Amniotic stem cell (primary cell): ENCODE measurements around the gene DENND1A.
A peak's percentile ranks its signal among the peaks of the same experiment; 100 is the strongest.

Experiments used
- DNase-seq: peaks from one replicate; lab custom pipeline; 2025; lab: John Stamatoyannopoulos, UW

DENND1A gene

DNA sequence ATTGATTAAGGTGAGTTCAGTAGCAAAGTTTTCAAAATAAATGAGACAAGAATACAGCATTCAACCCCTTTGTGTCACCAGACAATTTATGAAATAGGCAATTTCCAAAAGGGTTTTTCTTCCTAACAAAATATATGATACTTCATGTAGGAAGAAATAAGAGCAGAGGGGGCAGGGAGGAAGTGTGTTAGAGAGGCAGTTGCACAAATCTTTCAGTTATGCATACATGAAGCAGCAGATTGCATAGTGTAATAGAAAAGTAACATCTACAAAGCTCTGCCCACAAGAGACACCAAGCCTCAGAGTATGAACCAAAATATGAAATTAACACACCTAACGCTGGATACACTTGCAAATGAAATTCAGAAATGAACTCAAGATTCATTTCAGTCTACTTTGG, 157.0 kb downstream of the DENND1A start:
- no peak for DNase-seq

DNA sequence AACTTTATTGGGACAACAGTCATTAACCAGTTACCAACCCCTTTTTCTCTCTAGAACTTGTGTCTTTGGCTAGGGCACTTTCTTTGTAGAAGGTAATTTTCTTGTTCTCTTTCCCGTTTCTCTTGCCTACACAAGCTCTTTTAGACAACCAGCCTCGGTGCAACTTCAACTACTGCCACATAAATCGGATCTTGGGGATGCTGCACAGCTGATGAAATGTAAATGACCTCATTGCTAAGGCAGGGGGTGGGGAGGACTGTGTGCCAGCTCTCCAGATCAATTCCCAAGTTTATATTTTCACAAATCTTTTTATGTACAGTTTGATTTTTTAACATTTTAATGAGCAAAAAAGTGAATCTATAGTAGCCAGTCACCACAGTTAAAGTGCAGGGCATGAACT, 157.6 kb downstream of the DENND1A start:
- DNase-seq: no peak

DNA sequence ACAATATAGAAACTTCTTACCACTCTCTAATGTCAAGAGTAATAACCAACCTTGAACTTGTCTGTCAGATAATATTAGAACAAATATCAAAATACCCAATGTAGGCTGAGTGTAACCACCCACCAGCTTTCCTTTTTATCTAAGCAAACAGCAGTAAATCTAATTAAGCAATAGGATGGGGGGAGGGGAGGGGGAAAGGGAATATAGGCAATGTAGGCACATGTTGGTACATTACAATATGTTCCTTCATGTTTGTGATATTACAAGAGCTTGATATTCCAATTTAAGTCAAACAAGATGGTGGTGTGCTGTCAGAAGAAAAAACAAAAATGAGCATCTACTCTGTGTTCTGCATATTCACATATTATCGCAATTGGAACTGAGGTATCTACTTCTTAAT, 158.2 kb downstream of the DENND1A start:
- no peak for DNase-seq

DNA sequence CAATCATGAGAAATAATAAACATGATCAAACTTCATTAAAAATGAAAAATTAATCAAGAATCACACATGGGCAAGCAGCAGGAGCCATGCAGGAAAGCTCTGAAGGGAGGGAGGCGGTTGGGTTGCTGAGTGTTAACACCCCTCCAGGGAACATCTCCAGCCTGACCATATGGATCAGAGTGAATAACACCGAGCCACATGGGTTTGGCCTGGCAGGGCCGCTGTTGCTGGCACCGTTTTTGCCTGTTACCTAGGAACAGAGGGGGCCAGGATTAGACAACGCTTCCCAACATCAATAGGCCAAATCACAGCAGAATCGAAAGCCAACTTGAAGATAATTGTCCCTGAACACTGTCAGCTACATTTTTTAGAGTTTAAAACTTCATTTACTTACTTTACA, 160.2 kb downstream of the DENND1A start:
- DNase-seq: no peak

DNA sequence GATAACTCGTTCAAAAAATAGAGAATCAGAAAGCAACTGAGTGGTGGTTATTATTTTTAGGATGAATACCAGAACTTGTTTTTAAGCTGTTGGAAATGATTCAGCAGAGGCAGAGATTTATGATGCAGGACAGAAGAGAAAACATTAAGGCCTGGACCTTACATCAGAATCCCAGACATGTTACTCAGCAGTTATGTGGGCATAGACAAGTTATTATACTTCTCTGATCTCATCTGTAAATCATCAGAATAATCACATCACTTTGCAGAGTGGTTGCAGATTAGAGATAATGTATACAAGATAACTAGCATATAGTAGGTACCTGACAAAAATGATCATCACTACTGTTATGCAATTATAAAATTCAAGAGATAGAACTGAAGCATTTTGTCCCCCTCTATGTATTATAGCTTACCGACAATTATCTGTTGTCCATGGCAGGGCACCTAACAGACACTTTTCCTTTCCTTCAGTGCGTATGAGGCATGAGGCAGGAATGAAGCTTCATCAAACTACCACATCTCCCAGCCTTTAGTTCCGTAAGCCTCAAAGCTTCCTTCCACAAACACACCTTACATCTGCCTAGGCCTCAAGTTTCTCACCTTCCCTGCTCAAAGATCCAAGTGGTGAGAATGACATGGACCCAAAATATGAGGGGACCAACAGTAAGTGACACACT, 165.9 kb downstream of the DENND1A start:
- DNase-seq: peak; percentile 31

DNA sequence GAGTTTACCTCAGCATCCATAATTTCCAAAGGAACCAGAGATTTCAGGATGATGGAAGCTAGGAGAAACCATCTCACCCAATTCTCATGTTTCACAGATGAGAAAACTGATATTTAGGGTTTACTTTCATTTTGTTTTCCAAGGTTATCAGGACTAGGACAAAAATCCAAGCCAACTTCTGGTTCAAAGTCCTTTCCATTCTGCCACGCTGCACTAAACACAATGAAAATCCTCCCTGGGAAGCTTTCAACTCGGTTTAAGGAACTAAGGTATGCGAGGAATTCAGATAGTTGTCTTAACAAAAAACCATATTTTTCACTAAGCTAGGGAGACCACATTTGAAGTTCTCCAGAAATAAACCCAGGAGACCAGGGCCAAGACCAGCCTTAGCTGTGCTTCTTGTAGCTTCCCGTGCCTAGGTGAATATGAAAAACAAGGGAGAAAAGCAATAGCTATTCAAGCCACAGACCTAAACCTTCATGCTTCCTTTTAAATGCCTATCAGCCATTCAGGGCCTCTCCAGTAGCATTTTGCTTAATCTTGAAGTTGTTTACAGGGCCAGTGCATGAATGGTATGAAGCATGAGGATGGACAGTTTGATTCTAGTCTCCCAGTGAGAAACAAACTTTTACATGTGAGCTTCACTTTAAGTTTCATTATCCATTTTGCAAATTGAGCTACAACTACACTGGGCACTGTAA, 167.9 kb downstream of the DENND1A start:
- DNase-seq: peak; percentile 3

DNA sequence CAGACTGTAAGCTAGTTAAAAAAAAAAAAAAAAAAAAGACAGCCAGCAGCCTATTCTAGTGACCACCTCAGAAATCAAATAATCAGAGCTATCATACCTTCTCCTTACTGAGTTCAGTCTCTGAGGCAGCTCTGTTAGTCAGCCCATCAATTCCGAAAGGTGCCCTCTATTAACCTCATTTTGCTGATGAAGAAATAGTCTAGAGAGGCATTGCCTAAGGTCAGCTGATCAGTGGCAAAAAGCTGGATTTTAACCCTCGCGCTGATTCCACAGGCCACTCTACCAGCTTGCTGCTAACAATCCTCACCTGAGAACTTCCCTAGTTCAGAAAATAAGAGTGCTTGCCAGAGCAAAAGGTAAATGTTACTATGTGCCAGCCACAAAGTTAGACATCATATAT, 172.0 kb downstream of the DENND1A start:
- DNase-seq: no peak

DNA sequence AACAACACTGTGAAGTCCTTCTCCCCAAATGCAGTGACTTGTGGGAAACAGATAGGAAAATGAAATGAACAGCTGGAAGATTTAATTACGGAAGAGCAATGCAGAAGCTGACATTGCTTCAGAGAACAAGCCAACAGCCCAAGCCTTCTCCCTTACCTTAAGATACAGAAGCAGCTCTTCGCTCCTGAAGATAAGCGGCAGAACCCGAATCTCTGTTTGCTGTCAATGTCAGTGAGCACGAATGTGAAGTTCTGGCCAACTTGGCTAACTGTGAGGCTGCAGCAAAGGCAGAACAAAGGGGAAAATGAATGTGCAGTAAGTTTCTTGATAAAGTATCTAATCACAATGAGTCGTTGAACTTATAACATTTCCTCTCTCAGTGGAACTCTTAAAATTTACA, 172.4 kb downstream of the DENND1A start:
- no peak for DNase-seq

DNA sequence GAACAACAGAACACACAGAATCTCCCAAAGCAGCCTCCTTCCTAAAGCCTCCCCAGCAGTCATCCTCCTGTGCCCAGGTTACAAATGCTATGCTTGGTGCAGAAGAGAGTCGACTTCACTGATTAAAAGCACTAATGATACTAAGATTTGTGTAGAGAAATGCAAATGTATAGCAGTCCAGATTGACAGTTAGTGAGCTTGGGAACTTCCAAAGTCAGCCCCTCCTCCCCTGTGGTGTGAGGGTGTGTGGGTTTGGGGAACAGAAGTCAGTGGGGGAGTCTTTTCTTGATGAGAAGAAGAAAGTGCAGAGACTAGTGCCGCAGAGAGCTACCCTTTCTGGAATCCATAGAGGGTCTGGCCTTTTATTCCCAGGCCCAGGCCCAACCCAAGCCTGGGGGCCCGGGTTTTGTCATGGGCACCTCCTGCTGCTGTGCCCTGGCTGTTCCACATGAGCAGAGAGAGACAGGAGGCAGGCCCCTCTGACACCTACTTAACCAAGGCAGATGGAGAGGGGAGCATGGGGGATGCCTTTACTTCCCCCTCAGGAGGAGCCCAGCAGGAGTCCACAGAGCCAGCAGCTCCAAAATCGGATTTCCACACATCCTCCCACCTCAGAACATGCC, 173.3 kb downstream of the DENND1A start:
- no peak for DNase-seq

DNA sequence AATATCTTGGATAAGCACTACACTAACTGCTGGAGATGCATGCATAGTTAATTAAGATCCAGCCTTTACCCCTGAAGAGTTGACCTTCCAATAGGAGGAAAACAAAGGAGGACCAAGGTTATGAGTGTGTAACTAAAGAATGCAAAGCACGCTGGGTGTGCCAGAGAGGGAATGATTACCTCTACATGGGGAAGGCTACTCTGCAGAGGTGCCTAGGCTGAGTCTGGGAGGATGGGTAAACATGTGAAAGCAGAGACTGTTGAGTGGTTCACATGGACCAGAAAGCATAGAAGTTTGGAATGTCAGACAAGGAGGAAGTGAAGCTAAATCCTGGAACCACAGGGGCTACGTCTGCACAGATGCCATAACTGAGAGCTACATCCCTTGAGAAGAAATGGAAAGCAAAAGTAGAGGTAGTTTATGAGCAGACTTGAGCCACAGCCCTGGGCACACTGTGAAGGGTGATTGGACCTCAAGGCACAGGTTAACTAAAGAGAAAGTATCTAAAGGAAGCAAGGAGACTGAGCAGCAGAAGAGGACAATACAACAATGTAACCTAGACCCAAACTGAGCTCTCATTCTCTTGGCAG, 176.2 kb downstream of the DENND1A start:
- DNase-seq: no peak

DNA sequence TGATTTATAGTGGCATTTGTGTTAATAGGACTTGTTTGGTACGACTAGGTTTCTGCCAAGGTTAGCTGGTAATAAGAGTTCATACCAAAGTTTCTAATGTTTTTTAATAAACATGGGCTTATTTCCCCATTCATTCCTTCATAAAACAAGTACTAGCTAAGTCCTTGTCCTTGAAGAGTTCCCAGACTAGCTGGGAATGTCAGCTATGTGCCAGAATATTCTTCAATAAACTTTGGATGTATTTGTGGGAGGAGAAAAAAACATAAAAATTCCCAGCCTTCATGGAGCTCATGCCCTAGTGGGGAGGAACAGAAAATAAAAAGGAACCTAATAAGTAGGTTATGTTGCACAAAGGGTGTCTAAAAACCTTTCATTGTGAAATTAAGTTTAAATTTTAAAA, 176.9 kb downstream of the DENND1A start:
- no peak for DNase-seq

DNA sequence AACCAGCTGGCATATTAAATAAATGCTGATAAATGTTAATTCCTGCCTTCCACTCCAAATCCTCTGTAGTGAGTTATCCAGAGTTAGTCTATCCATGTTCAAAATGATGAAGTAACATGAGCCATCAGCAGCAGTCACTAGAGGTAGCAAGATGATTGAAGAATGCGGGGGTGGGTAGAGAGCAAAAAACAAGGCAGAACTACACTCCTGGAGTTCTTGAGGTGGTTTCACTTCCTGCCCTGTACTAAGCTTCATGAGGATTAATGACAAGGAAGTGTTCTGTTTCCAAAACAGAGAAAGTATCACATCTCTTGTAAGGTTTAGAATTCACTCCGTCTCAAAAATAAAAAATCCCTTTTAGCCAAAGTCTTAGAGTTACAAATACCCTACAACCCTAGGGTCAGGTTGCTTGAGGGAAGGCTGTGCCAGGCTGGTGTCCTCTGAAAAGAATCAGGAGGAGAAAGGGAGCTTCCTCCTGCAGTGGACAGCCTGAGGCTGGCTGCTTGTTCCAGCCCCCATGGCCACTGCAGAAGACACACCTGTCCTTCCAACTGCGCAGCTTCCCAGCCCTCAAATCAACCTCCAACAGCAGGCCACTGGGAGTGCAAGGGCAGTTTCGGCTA, 180.2 kb downstream of the DENND1A start:
- DNase-seq: no peak

DNA sequence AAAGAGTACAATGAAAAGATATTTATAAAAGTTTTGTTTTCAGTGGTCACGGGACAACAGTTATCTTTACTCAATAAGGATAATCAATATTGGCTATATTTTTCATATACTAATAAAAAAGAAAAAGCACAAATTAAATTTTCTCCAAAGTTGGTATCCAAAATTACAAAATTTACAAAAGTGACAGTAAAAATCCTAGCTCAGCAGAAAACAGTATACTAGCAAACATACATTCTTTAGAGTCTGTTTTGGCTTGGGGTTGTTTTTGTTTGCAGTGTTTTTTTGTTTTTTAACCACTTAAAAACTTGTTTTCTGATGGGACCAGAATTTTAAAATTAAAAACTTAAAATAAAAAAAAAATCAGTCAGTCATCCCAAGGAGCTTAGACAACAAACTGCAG, 183.2 kb downstream of the DENND1A start:
- DNase-seq: no peak

DNA sequence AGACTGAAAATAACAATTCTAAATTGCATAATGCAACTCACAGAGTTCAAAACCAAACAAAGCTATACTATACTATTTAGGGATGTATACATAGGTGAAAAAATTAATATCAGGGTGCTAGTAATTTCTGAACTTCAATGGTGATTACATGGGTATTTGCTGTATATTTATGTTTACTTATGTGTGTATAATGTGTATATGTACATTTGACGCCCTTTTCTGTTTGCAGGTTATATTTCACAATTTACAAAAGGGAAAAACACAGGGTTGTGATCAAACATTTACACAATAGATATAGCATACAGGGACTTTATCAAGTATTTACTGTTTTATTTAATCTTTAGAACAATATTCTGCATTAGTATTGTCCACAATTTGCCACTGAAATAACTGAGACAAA, 184.0 kb downstream of the DENND1A start:
- DNase-seq: no peak

DNA sequence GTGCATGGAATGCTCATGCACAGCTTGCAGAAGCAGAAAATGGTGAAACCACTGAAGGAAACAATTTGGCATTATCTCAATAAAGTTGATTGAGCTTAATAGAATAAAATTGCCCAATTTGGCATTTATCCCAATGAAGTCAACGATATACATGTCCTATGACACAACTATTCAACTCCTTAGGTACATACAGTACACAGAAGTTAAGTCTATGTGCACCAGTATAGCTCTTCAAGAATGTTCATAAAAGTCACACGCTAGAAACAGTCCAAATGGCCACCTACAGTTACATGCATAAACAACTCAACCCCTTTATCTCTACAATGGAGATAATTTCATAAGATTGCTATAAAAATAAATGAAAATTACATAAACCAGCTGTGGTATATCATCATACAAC, 184.5 kb downstream of the DENND1A start:
- DNase-seq: no peak

DNA sequence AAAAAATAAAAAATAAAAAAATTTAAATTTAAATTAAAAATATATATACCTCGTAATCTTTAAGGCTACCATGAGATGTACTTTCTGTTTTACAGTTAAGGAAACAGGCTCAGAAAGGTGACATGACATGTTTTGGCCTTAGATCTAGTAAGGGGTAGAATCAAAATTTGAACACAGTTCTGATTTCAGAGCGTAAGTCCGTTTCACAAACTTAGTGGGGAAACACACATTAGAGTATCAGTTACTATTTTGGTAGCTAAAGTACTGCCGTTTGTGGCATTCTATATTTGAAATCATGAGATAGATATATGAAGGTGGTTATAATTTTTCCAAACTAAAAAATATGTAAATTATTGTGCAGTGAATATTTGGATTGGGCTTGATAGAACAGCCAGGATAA, 186.2 kb downstream of the DENND1A start:
- no peak for DNase-seq

DNA sequence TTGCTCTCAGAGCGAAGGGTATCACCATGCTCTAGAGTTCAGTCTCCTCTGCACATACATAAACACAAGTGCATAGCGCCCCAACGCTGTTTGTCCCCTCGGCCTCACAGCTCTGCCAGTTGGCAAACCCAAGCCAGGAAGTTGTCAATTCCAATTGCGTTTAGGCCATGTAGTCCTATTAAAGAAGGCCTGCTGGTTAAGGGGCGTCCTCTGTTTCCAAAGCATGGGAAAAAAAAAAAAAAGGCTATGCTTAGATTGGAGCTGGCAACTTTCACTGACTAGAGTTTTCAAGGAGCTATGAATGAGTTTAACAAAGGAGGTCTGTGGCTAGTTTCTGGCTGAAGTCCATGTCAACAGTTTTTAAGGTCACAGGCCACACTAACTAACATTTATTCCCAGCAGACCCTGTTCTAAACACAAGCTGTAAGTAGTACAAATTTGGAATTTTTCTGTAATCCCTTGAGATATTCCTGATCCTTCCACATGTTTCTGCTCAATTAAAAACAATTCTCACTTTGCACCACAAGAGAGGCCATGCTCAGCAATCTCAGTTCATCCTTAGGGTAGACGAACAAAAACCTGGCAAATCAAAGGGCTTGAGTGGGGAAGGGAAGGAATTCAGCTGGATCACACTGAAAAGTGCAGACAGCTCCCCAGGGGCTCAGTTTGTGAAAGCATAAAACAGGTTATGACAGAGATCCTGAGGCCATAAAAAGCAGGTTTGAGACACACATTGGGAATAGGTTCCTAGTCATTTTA, 187.7 kb downstream of the DENND1A start:
- no peak for DNase-seq

DNA sequence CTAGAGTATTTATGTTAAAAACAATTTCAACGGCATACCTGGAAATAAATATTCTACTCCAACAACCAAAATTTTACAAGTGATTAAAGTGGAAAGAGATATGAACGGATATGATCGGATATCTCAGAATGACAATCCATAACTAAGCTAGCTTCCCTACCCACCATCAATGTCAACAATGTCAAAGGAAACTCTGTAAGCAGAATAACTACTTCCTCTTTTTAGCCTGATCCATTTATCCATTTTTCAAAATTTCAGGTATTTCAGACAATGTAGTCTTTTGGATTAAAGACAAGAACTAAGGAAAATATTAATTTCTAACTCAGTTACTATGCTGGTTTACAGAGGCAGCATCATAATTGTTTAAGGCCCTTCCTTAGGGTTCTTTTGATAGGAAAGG, 188.7 kb downstream of the DENND1A start:
- no peak for DNase-seq

DNA sequence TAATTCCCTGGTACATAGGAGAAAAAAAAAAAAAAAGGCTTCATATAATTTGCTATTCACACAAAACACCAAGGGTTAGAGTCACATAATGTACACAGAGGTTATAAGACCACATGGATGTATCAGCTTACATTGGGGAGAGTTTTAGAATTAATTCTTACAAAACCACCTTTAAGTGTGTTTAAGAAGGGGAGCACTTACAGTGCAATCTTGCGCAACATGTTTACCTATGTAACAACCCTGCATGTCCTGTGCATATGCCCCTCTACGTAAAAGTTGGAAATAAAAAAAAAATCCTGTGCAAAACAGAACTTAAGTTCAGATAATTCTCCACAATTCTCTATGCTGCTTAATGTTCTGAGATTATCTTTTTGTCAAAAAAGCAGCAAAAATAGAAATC, 190.0 kb downstream of the DENND1A start:
- no peak for DNase-seq

DNA sequence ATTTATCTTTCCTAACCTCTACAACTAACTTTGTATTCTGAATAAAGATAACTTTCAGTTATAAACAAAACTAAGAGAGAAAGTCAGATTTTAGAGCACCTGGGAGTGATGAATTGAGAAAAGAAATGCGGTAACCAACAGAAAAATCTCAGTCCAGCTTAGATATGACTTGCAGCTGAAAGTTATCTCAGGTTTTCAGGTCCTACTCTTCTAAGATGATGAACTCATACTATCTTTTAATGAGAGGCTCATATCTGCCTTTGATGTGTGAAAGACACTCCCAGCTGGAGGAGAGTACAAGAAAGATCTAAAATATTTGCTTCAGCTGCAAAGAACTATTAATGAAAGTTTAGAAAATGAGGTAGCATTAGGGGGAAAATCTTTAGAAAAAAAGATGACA, 190.5 kb downstream of the DENND1A start:
- DNase-seq: no peak

DNA sequence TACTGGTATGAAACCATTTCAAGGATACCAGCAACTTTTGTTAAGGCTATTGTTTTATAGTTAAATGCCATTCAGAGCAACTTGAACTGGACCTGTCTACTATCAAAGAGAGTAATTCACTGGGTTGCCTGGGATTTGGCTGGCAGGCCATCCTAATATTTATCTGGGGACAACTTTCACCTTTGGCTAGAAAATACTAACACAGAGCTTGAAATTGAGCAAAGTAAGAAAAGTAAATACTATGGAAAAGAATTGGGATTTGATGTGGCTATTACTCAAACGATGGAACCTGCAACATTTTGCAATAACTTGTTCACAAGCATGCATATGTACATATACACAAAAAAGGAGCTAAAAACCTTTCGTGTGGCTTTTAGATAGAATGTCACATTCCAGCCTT, 191.3 kb downstream of the DENND1A start:
- DNase-seq: no peak

DNA sequence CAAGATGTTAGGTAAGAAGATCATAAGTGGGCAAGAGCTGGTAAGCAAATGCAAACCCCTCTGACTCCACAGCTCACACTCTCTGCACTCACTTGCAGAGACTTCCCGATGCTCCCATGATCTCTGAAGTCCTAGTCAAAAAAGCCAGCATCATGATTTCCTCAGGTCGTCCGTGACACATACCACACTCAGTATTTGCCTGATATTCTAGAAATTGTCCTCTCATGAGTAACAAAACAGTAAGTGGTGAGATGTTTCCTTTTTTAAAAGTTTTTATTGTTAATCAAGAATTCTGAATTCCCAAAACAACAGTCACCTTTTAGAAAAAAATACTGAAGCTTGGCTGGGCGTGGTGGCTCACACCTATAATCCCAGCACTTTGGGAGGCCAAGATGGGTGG, 194.6 kb downstream of the DENND1A start:
- no peak for DNase-seq
